ENCODE measurements around the gene EIF4H. TPM values are rescaled to one million over a fixed set of nuclear protein-coding genes. Genes with fewer than 3 reads are reported as not detected.
"Not testable (repeated sequence)": the region's sequence is repeated elsewhere in the genome, so short reads cannot be mapped to it uniquely, and the experiment has no call there.

The EIF4H gene
- total RNA-seq, 2 experiments from 2014 or later = 400 to 410 TPM

- CTCF ChIA-PET = interaction anchor here (1.4 to 1.5 kb wide), 3 partner anchors 13 to 123 kb away, joined by 4 read pairs; no protein-coding TSS in a partner anchor
- peaks cover 13% of the 10 kb centered on the region for H3K4me1 Mint-ChIP-seq (ENCODE audit: low read depth)
- DNase-seq = no peak
- peaks cover 71% of the 10 kb centered on the region for H3K36me3 Mint-ChIP-seq
- POLR2A ChIA-PET = no interaction called here
- no peaks in the 10 kb centered on the region for H3K27me3 Mint-ChIP-seq
- no peak overlapping the region for H3K27ac Mint-ChIP-seq
- no peaks in the 10 kb centered on the region for H3K9me3 Mint-ChIP-seq
- intact Hi-C loops (cut with micrococcal nuclease) = no loop called here
- H3K4me3 Mint-ChIP-seq = no peak overlapping the region
Measured at GRCh38 chr7:74191231-74191630, 17.1 kb downstream of the EIF4H start.

- Mint-ChIP-seq H3K27ac (no peak overlapping the region), H3K36me3 (peaks cover 66% of the 10 kb centered on the region)
Measured at GRCh38 chr7:74193054-74193453, 18.9 kb downstream of the EIF4H start.

GRCh38 chr7:74193913-74194312 lies 19.8 kb downstream of the EIF4H start:
- Mint-ChIP-seq H3K36me3 (peaks cover 57% of the 10 kb centered on the region), H3K9me3 (no peaks in the 10 kb centered on the region), H3K4me1 (ENCODE audit: low read depth) (no peaks in the 10 kb centered on the region), H3K27ac (no peak overlapping the region), H3K27me3 (no peaks in the 10 kb centered on the region), H3K4me3 (no peak overlapping the region)
- ChIA-PET POLR2A (interaction anchor here (1.0 kb wide), 1 partner anchor 18 kb away, joined by 3 read pairs; no protein-coding TSS in a partner anchor), CTCF (interaction anchor here (0.9 to 2.8 kb wide), 4 partner anchors 11 to 207 kb away, joined by 3 to 12 read pairs (median 8); no protein-coding TSS in a partner anchor)
- DNase-seq = no peak
- intact Hi-C loops (cut with micrococcal nuclease) = no loop called here

More at GRCh38 chr7:74193054-74193453, 18.9 kb downstream of the EIF4H start:
- Mint-ChIP-seq H3K27me3 (no peaks in the 10 kb centered on the region), H3K4me3 (no peak overlapping the region), H3K4me1 (ENCODE audit: low read depth) (peaks cover 1% of the 10 kb centered on the region), H3K9me3 (no peaks in the 10 kb centered on the region)
- intact Hi-C loops (cut with micrococcal nuclease) = no loop called here
- CTCF ChIA-PET = interaction anchor here (1.4 to 2.8 kb wide), 3 partner anchors 10 to 208 kb away, joined by 7 to 12 read pairs (median 9); no protein-coding TSS in a partner anchor
- DNase-seq = no peak
- POLR2A ChIA-PET = interaction anchor here (0.5 to 1.0 kb wide), 2 partner anchors 14 to 17 kb away, joined by 3 read pairs; no protein-coding TSS in a partner anchor

GRCh38 chr7:74194686-74195085 lies 20.5 kb downstream of the EIF4H start:
- Mint-ChIP-seq H3K36me3 (peaks cover 51% of the 10 kb centered on the region), H3K27me3 (no peaks in the 10 kb centered on the region)
- CTCF ChIA-PET = interaction anchor here (0.9 to 2.8 kb wide), 3 partner anchors 12 to 206 kb away, joined by 3 to 12 read pairs (median 9); no protein-coding TSS in a partner anchor

GRCh38 chr7:74195139-74195860 lies 21.1 kb downstream of the EIF4H start:
- DNase-seq; H3K4me1 Mint-ChIP-seq (ENCODE audit: low read depth); H3K27ac Mint-ChIP-seq; intact Hi-C loops (cut with micrococcal nuclease); H3K27me3 Mint-ChIP-seq; POLR2A ChIA-PET; H3K4me3 Mint-ChIP-seq; H3K9me3 Mint-ChIP-seq: not testable (repeated sequence)
- CTCF ChIA-PET = interaction anchor here (2.8 kb wide), 1 partner anchor 206 kb away, joined by 9 read pairs; no protein-coding TSS in a partner anchor
- H3K36me3 Mint-ChIP-seq = peaks cover 45% of the 10 kb centered on the region

More at GRCh38 chr7:74194686-74195085, 20.5 kb downstream of the EIF4H start:
- intact Hi-C loops (cut with micrococcal nuclease) = no loop called here
- Mint-ChIP-seq H3K9me3 (no peaks in the 10 kb centered on the region), H3K27ac (no peak overlapping the region), H3K4me1 (ENCODE audit: low read depth) (no peaks in the 10 kb centered on the region), H3K4me3 (no peak overlapping the region)
- POLR2A ChIA-PET = no interaction called here
- DNase-seq = no peak

DNA sequence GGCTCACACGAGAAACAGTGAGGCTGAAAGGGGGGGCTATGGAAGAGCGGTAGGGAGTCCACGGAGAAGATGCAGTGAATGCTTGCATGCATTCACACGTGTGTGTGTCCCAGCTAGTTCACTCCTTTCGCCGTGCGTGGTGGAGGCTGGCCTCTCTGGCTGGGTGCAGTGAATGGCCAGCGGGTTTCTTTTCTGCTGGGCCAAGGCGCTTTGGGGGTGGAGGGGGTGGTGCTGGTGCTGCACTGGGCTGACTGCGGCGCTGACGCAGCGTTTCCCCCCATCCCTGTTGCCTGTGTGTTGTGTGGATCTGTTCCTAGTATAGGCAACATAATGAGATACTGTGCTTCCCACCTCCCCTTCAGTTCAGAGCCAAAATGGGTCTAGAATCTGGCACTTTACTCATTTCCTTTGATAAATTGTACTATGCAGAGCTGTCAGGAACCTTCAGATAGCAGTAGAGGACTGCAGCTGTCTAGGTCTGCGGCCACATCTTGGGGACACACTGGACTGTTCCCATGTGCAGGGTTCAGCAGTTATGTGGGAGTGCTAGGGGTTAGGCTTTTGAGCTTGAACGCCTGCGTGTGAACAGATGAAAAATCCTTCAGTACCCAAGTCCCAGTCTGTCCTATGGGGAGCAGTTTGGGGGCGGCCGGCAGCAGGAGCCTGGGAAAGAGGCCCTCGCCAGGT lies 22.0 kb downstream of the EIF4H start:
- H3K27ac Mint-ChIP-seq; POLR2A ChIA-PET; H3K4me1 Mint-ChIP-seq (ENCODE audit: low read depth); H3K27me3 Mint-ChIP-seq; H3K4me3 Mint-ChIP-seq; H3K9me3 Mint-ChIP-seq; intact Hi-C loops (cut with micrococcal nuclease); DNase-seq: not testable (repeated sequence)
- CTCF ChIA-PET = interaction anchor here (2.0 to 3.3 kb wide), 2 partner anchors 10 to 205 kb away, joined by 10 to 16 read pairs; no protein-coding TSS in a partner anchor
- peaks cover 42% of the 10 kb centered on the region for H3K36me3 Mint-ChIP-seq

DNA sequence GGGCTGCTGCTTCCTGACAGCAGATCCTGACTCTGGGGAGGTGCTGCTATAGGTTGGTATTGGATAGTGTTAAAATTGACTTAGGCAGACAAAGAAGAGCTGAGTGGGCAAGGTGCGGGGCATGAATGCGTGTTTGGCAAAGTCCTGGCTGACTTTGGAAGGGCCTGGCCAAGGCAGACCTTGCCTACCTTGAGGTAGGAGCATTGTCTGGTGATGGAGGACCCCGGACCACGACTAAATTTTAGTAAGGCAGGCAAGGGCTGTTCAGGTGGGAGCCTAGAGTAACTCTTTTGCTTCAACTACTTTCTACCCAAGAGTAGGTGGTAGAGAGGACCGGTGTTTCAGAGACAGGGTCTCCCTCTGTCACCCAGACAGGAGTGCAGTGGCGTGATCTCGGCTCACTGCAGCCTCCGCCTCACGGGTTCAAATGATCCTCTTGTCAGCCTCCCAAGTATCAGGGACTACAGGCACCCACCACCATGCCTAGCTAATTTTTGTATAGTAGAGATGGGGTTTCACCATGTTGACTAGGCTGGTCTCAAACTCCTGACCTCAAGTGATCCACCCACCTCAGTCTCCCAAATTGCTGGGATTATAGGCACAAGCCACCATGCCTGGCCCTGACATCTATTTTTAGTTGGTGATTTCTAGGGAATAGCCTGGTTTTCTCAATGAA lies 23.4 kb downstream of the EIF4H start:
- intact Hi-C loops (cut with micrococcal nuclease) = no loop called here
- ChIA-PET CTCF (interaction anchor here (2.0 to 3.3 kb wide), 2 partner anchors 9 to 203 kb away, joined by 10 to 16 read pairs; no protein-coding TSS in a partner anchor), POLR2A (no interaction called here)
- Mint-ChIP-seq H3K27ac (no peak overlapping the region), H3K4me1 (ENCODE audit: low read depth) (no peaks in the 10 kb centered on the region), H3K4me3 (no peak overlapping the region), H3K9me3 (no peaks in the 10 kb centered on the region), H3K27me3 (no peaks in the 10 kb centered on the region), H3K36me3 (peaks cover 33% of the 10 kb centered on the region)
- DNase-seq = no peak

DNA sequence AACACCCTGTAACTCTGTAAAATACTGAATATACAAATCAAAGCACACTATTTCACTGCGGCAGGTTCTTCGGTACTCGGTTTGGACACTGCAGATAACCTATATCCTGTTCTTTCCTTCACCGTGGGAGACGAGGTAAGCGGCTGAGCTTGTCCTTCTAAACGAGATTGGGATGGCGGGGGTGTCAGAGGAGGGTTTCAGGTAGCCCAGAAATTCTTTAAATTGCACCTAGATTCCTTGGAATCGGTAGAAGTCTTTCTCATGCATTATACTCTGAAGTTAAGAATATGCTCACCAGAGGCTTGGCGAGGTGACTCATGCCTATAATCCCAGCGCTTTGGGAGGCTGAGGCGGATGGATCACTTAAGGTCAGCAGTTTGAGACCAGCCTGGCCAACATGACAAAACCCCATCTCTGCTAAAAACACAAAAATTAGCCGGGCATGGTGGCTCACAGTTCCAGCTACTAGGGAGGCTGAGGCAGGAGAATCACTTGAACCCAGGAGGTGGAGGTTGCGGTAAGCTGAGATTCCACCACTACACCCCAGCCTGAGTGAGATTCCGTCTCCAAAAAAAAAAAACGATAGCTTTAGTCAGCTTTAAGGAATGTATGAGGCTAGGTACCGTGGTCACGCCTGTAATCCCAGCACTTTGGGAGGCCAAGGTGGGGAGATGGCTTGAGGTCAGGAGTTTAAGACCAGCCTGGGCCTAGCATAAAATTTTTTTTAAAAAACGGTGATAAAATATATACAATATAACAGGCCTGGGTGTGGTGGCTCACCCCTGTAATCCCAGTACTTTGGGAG lies 25.6 kb downstream of the EIF4H start:
- no peaks in the 10 kb centered on the region for H3K27me3 Mint-ChIP-seq
- H3K9me3 Mint-ChIP-seq = no peaks in the 10 kb centered on the region
- CTCF ChIA-PET = interaction anchor here (1.1 to 3.3 kb wide), 3 partner anchors 58 to 201 kb away, joined by 3 to 16 read pairs (median 13); no protein-coding TSS in a partner anchor
- peaks cover 16% of the 10 kb centered on the region for H3K36me3 Mint-ChIP-seq
- no peak for DNase-seq
- intact Hi-C loops (cut with micrococcal nuclease) = no loop called here
- H3K27ac Mint-ChIP-seq = no peak overlapping the region
- no peak overlapping the region for H3K4me3 Mint-ChIP-seq
- POLR2A ChIA-PET = no interaction called here
- no peaks in the 10 kb centered on the region for H3K4me1 Mint-ChIP-seq (ENCODE audit: low read depth)

DNA sequence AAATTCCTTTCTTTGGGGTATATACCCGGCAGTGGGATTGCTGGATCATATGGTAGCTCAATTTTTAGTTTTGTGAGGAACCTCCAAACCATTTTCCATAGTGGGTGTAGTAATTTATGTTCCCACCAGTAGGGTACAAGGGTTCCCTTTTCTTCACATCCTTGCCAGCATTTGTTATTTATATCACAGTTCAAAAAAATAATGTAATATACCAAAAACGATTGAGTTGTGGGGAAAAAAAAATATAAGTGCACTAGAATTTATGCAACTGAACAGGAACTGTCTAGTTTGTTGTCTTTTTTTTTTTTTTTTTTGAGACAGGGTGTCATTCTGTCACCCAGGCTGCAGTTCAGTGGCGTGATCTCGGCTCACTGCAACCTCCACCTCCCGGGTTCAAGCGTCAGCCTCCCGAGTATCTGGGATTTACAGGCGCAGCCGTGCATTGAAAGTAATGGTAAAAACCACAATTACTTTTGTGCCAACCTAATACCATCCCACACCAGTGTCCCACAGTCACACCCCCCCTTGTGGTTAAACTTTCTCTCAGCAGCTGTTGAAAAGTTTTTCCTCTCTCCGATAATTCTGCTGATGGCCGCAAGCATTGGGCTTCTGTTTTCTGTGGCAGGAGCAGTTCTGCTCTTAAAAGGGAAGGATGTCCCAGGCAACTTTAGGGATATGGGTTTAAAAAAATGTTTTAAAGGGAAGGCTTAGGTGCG lies 28.8 kb downstream of the EIF4H start:
- Mint-ChIP-seq H3K36me3 (no peaks in the 10 kb centered on the region), H3K27ac (no peak overlapping the region), H3K4me1 (ENCODE audit: low read depth) (no peaks in the 10 kb centered on the region), H3K9me3 (no peaks in the 10 kb centered on the region), H3K27me3 (no peaks in the 10 kb centered on the region), H3K4me3 (no peak overlapping the region)
- ChIA-PET CTCF (interaction anchor here (1.7 to 3.1 kb wide), 3 partner anchors 21 to 198 kb away, joined by 3 to 17 read pairs (median 8); no protein-coding TSS in a partner anchor), POLR2A (no interaction called here)
- intact Hi-C loops (cut with micrococcal nuclease) = loop anchor here (2.0 kb wide), 1 partner anchor 134 kb away; no protein-coding TSS in a partner anchor
- no peak for DNase-seq

GRCh38 chr7:74203956-74204618 lies 29.9 kb downstream of the EIF4H start:
- POLR2A ChIA-PET = no interaction called here
- intact Hi-C loops (cut with micrococcal nuclease) = loop anchor here (2.0 kb wide), 1 partner anchor 135 kb away; no protein-coding TSS in a partner anchor
- no peak overlapping the region for H3K27ac Mint-ChIP-seq

More at GRCh38 chr7:74203956-74204618, 29.9 kb downstream of the EIF4H start:
- H3K36me3 Mint-ChIP-seq = no peaks in the 10 kb centered on the region
- no peak for DNase-seq
- H3K4me1 Mint-ChIP-seq (ENCODE audit: low read depth) = peaks cover under 1% of the 10 kb centered on the region
- no peaks in the 10 kb centered on the region for H3K27me3 Mint-ChIP-seq
- H3K4me3 Mint-ChIP-seq = no peak overlapping the region
- CTCF ChIA-PET = interaction anchor here (0.6 to 9.8 kb wide), 5 partner anchors 12 to 643 kb away, joined by 3 to 281 read pairs (median 8); no protein-coding TSS in a partner anchor
- H3K9me3 Mint-ChIP-seq = no peaks in the 10 kb centered on the region

Data from activated CD4-positive, alpha-beta memory T cell treated with anti-CD3 and anti-CD28 coated beads for 36 hours (primary cell).